ENCODE measurements around the gene NOC3L. TPM values are rescaled to one million over a fixed set of nuclear protein-coding genes. Genes with fewer than 3 reads are reported as not detected.

Gene NOC3L
- total and polyA plus RNA-seq, 2 of the 4 experiments (the other 2 are of a cell fraction), result 11.9 to 26.5 TPM

DNA sequence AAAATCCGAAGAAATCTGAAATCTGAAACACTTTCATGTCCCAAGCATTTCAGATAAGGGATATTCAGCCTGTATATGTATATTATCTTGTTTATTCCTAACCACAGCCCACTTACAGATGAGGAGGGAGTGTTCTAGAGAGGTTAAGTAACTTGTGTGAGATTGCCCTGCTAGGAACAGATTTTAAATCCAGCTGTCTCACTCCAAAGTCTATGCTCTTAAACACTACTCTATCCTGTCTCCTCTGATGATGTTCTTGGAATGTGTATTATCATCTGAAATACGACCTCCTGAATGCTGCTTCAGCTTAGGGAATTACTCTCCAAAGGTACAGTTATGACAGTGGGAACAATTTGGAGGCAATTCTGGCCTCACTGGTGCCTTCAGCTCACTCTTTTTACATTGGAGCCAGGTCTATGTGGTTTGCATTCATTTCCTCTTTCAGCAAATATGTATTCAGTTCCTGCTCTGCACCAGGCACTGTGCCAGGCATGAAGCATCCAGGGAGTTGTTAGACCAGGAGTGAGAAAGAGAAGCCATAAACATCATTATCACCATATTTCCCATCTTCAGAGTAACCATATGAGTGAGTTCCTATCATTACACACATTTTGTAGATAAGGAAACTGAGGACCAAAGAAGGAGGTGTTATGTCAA lies 70.2 kb downstream of the NOC3L start:
- Histone ChIP-seq H3K56ac (ENCODE audit: extremely low read depth, insufficient read depth, low read length) (no peak overlapping the region), H4K8ac (ENCODE audit: low read depth in 2 of 2, low read length in 2 of 2) (no peak overlapping the region), H3K4me1 (ENCODE audit: control insufficient read depth, insufficient read depth, low read length) (peaks cover 5% of the 10 kb centered on the region; the same call in 1 of the 2 replicates), H3K23ac (ENCODE audit: low read depth, low read length) (no peak overlapping the region), H3K27me3 (ENCODE audit: control insufficient read depth, insufficient read depth, low read length) (no peaks in the 10 kb centered on the region), H3K36me3 (ENCODE audit: control insufficient read depth, insufficient read depth, low read length) (no peaks in the 10 kb centered on the region), H2AFZ (replicated peaks; ENCODE audit: low read length, poor library complexity) (peak overlapping the region; percentile 23), H3K9me1 (ENCODE audit: insufficient read depth, low read length) (0 out of 2 replicates have a peak, but pooled peaks cover 2% of the 10 kb centered on the region), H4K91ac (ENCODE audit: insufficient read depth, low read depth, low read length) (no peak overlapping the region), H2AK9ac (replicated peaks; ENCODE audit: low read depth, low read length, poor library complexity) (no peak overlapping the region), H4K20me1 (ENCODE audit: insufficient read depth, low read length) (no peaks in the 10 kb centered on the region), H3K14ac (replicated peaks; ENCODE audit: low read depth, low read length) (0 out of 2 replicates have a peak overlapping the region, but pooled peaks have one; percentile 14), H3K79me1 (ENCODE audit: low read depth in 1 of 2, low read length in 2 of 2) (no peaks in the 10 kb centered on the region), H4K5ac (ENCODE audit: low read depth, low read length) (no peak overlapping the region), H2BK120ac (ENCODE audit: low read depth, low read length) (0 out of 2 replicates have a peak overlapping the region, but pooled peaks have one; percentile 14), H3K18ac (ENCODE audit: low read depth, low read length) (no peak overlapping the region), H3K4me2 (ENCODE audit: low read depth, low read length) (no peak overlapping the region), H3K27ac (ENCODE audit: insufficient read depth, low read length) (no peak overlapping the region), H3K4ac (ENCODE audit: low read depth, low read length) (no peak overlapping the region), H3K4me3 (ENCODE audit: insufficient read depth, low read depth, low read length) (no peak overlapping the region), H3K9me3 (ENCODE audit: control insufficient read depth, insufficient read depth, low read length) (no peaks in the 10 kb centered on the region), H2BK20ac (ENCODE audit: low read depth, low read length) (no peak overlapping the region), H2AK5ac (ENCODE audit: low read depth, low read length) (no peak overlapping the region), H2BK5ac (ENCODE audit: low read depth, low read length, poor library complexity, severe bottlenecking) (no peak overlapping the region), H3K9ac (ENCODE audit: low read depth, low read length) (no peak overlapping the region), H2BK15ac (ENCODE audit: low read depth, low read length) (no peak overlapping the region)
- no TSS peak for BruUV-seq (replicated peaks)
- DNase-seq (peak; percentile 73), ATAC-seq (ENCODE audit: low read depth) (peak; percentile 72)
- POLR2A ChIA-PET (ENCODE audit: unreplicated experiment), result no interaction called here
- no CpG with 5 or more reads among the region's 2 CpGs for WGBS, 2 experiments (ENCODE audit: extremely low coverage in 2 of 2, insufficient read length in 1 of 2)
- in situ Hi-C loops (cut with MboI; ENCODE audit: low sequenced_read_pairs), result no loop called here
- TF ChIP-seq CEBPB (IDR thresholded peaks at IDR 0.05; ENCODE audit: low read depth, low read length), result no peak
- TF ChIP-seq MAFK (IDR thresholded peaks at IDR 0.05; ENCODE audit: low read depth, low read length), result no peak
- TF ChIP-seq MXI1 (IDR thresholded peaks at IDR 0.05; ENCODE audit: borderline replicate concordance, low read depth, low read length), result no peak
- no peak for TF ChIP-seq RAD21 (IDR thresholded peaks at IDR 0.05; ENCODE audit: low read length)
- CTCF ChIA-PET, result interaction anchor here (0.7 to 1.2 kb wide), 3 partner anchors 22 to 228 kb away, joined by 3 to 4 read pairs (median 3); no protein-coding TSS in a partner anchor
- intact Hi-C loops (cut with micrococcal nuclease), result no loop called here
- dilution Hi-C loops (cut with HindIII; ENCODE audit: low sequenced_read_pairs, unreplicated experiment), result no loop called here
